Ishikawa (cell line): ENCODE measurements around the gene FOXP1.

Experiments used
- CEBPB ChIP-seq: IDR thresholded peaks from 2 replicates; pipeline ENCODE4 v1.6.1; 2012
- CREB1 ChIP-seq: IDR thresholded peaks from 2 replicates; pipeline ENCODE4 v1.6.1; 2012; ENCODE audit warnings: low read depth
- EGR1 ChIP-seq: IDR thresholded peaks from 2 replicates; pipeline ENCODE4 v1.6.1; 2012
- EP300 ChIP-seq: IDR thresholded peaks from 2 replicates; pipeline ENCODE4 v1.6.1; 2012; ENCODE audit warnings: borderline replicate concordance
- FOXM1 ChIP-seq: IDR thresholded peaks from 2 replicates; pipeline ENCODE4 v1.6.1; 2012; ENCODE audit warnings: low read depth, borderline replicate concordance
- MAX ChIP-seq: IDR thresholded peaks from 2 replicates; pipeline ENCODE4 v1.6.1; 2012
- RAD21 ChIP-seq: IDR thresholded peaks from 2 replicates; pipeline ENCODE4 v1.6.1; 2012; ENCODE audit warnings: low read depth
- REST ChIP-seq: IDR thresholded peaks from 2 replicates; pipeline ENCODE4 v1.6.1; 2012; ENCODE audit warnings: low read depth, mild to moderate bottlenecking
- TAF1 ChIP-seq: IDR thresholded peaks from 2 replicates; pipeline ENCODE4 v1.6.1; 2012; ENCODE audit warnings: low read depth, mild to moderate bottlenecking
- TCF12 ChIP-seq: IDR thresholded peaks from 2 replicates; pipeline ENCODE4 v1.6.1; 2012; ENCODE audit warnings: low read depth
- TEAD4 ChIP-seq: IDR thresholded peaks from 2 replicates; pipeline ENCODE4 v1.6.1; 2012
- USF1 ChIP-seq: IDR thresholded peaks from 2 replicates; pipeline ENCODE4 v1.6.1; 2012
- YY1 ChIP-seq: IDR thresholded peaks from 2 replicates; pipeline ENCODE4 v1.6.1; 2012; ENCODE audit warnings: low read depth
- ZBTB7A ChIP-seq: IDR thresholded peaks from 2 replicates; pipeline ENCODE4 v1.6.1; 2012; ENCODE audit warnings: low read depth

GRCh38 chr3:71050538-71051258, 532.8 kb downstream of the FOXP1 start:
- TF ChIP-seq RAD21 (no peak), YY1 (no peak), TEAD4 (no peak), EP300 (no peak), TAF1 (no peak), TCF12 (no peak), MAX (no peak), CREB1 (no peak), REST (no peak), CEBPB (no peak), EGR1 (no peak), USF1 (no peak), ZBTB7A (no peak), FOXM1 (no peak)
